PC-9 (cell line): Measurements from ENCODE around the gene PASK. TPM values are rescaled to one million over a fixed set of nuclear protein-coding genes. Genes with fewer than 3 reads are reported as not detected.

Experiments
- BruUV-seq: library from RNA; stranded (reverse); fragments of 400-500 nt; replicated peaks from 2 replicates; lab custom pipeline; 2021; lab: Mats Ljungman, UMichigan
- CTCF ChIA-PET: fragments of 300-600 bp; sonication (Branson Sonifier 250); formaldehyde crosslinking; loops from one replicate; lab custom pipeline; 2022; ENCODE audit warnings: antibody characterized with exemption; lab: Charles Lee
- POLR2A ChIA-PET: fragments of 300-600 bp; sonication (Branson Sonifier 250); formaldehyde crosslinking; loops from one replicate; lab custom pipeline; 2022; ENCODE audit warnings: antibody characterized with exemption; ENCODE audit not compliant: unreplicated experiment; lab: Charles Lee
- DNase-seq, 2 experiments: peaks; one replicate each; pipeline versions ENCODE4 v3.0.0 to v3.0.0-alpha.2; 2015 to 2022; ENCODE audit warnings: mixed read lengths in 1 of 2
- H2AFZ ChIP-seq: fragments of 200-600 bp; sonication (generic); 2 replicates; pipeline ENCODE4 v1.8.1; 2017; ENCODE audit warnings: antibody characterized with exemption
- H3F3A ChIP-seq: fragments of 200-600 bp; sonication (generic); 2 replicates; pipeline ENCODE4 v1.8.1; 2017; ENCODE audit warnings: antibody characterized with exemption, mild to moderate bottlenecking, low read depth; ENCODE audit not compliant: insufficient read depth
- H3K27ac ChIP-seq: fragments of 200-600 bp; sonication (generic); 2 replicates; pipeline ENCODE4 v1.6.1; 2016; ENCODE audit warnings: mixed run types
- H3K27me3 ChIP-seq: fragments of 200-600 bp; sonication (generic); 2 replicates; pipeline ENCODE4 v1.6.1; 2016; ENCODE audit warnings: low read depth, mixed run types; ENCODE audit not compliant: insufficient read depth
- H3K36me3 ChIP-seq: fragments of 200-600 bp; sonication (generic); 2 replicates; pipeline ENCODE4 v1.6.1; 2016; ENCODE audit warnings: low read depth, mixed run types
- H3K4me1 ChIP-seq: fragments of 200-600 bp; sonication (generic); replicated peaks from 2 replicates; pipeline ENCODE4 v1.6.1; 2016; ENCODE audit warnings: mixed run types; ENCODE audit not compliant: insufficient read depth
- H3K4me2 ChIP-seq: fragments of 200-600 bp; sonication (generic); 2 replicates; pipeline ENCODE4 v1.6.1; 2017; ENCODE audit warnings: mixed run types
- H3K4me3 ChIP-seq: fragments of 200-600 bp; sonication (generic); 2 replicates; pipeline ENCODE4 v1.6.1; 2016; ENCODE audit warnings: mixed run types
- H3K79me2 ChIP-seq: fragments of 200-600 bp; sonication (generic); 2 replicates; pipeline ENCODE4 v1.6.1; 2017; ENCODE audit warnings: low read depth, mixed run types
- H3K9me2 ChIP-seq: fragments of 200-600 bp; sonication (generic); 2 replicates; pipeline ENCODE4 v1.8.1; 2017; ENCODE audit warnings: mild to moderate bottlenecking; ENCODE audit not compliant: insufficient read depth
- H3K9me3 ChIP-seq: fragments of 200-600 bp; sonication (generic); 2 replicates; pipeline ENCODE4 v1.8.1; 2016; ENCODE audit warnings: low read depth; ENCODE audit not compliant: insufficient read depth
- H4K20me1 ChIP-seq: fragments of 200-600 bp; sonication (generic); 2 replicates; pipeline ENCODE4 v1.8.1; 2017; ENCODE audit not compliant: insufficient read depth
- CTCF ChIP-seq: fragments of 200-600 bp; sonication (generic); conservative IDR thresholded peaks from 2 replicates; pipeline ENCODE4 v1.6.1; 2017; ENCODE audit warnings: mixed run types, antibody characterized with exemption, mild to moderate bottlenecking, moderate library complexity
- EZH2 ChIP-seq: fragments of 200-600 bp; sonication (generic); IDR thresholded peaks from 2 replicates; pipeline ENCODE4 v1.8.0; 2017; ENCODE audit warnings: antibody characterized with exemption, low read depth
- intact Hi-C: fragments of 100-400 bp; cut with micrococcal nuclease; formaldehyde crosslinking; loops from one replicate; pipeline ENCODE4 v1.10.0; 2022; ENCODE audit not compliant: unreplicated experiment
- total RNA-seq: library from RNA; stranded (reverse); gene quantifications from 2 replicates; pipeline ENCODE4 v1.2.3, GENCODE V29; 2021

Gene PASK
- total RNA-seq, 1 experiment from 2014 or later, result 77.5 TPM

- no peaks in the 10 kb centered on the region for H3K79me2 ChIP-seq
- no peaks in the 10 kb centered on the region for H3K4me1 ChIP-seq
- no peaks in the 10 kb centered on the region for H4K20me1 ChIP-seq
- BruUV-seq, result no TSS peak
- DNase-seq, result no peak
- no peak overlapping the region for H3K4me2 ChIP-seq
- no peaks in the 10 kb centered on the region for H3F3A ChIP-seq
- no peaks in the 10 kb centered on the region for H3K27me3 ChIP-seq
- H3K27ac ChIP-seq, result no peak overlapping the region
- H2AFZ ChIP-seq, result no peak overlapping the region
- ChIA-PET POLR2A (no interaction called here), CTCF (no interaction called here)
- TF ChIP-seq CTCF (no peak), EZH2 (no peak)
- H3K9me2 ChIP-seq, result no peaks in the 10 kb centered on the region
- no peak overlapping the region for H3K4me3 ChIP-seq
- intact Hi-C loops, result no loop called here
- peaks cover 1% of the 10 kb centered on the region; the same call in 1 of the 2 replicates for H3K36me3 ChIP-seq
- H3K9me3 ChIP-seq, result no peaks in the 10 kb centered on the region
Measured at GRCh38 chr2:241115361-241115760, 33.9 kb downstream of the PASK start.

- H3K36me3 ChIP-seq, result no peaks in the 10 kb centered on the region
Measured at GRCh38 chr2:241114836-241115235, 34.4 kb downstream of the PASK start.

GRCh38 chr2:241112592-241112991 lies 36.7 kb downstream of the PASK start:
- Histone ChIP-seq H3K79me2 (no peaks in the 10 kb centered on the region), H2AFZ (no peak overlapping the region), H3K27me3 (no peaks in the 10 kb centered on the region), H3K36me3 (no peaks in the 10 kb centered on the region), H3K9me3 (no peaks in the 10 kb centered on the region), H3F3A (no peaks in the 10 kb centered on the region), H4K20me1 (no peaks in the 10 kb centered on the region), H3K4me2 (no peak overlapping the region), H3K9me2 (no peaks in the 10 kb centered on the region), H3K4me1 (no peaks in the 10 kb centered on the region), H3K4me3 (no peak overlapping the region), H3K27ac (no peak overlapping the region)
- no TSS peak for BruUV-seq
- ChIA-PET CTCF (no interaction called here), POLR2A (no interaction called here)
- DNase-seq, result no peak
- intact Hi-C loops, result no loop called here
- TF ChIP-seq CTCF (no peak), EZH2 (no peak)

More at GRCh38 chr2:241114836-241115235, 34.4 kb downstream of the PASK start:
- Histone ChIP-seq H3K27me3 (no peaks in the 10 kb centered on the region), H3F3A (no peaks in the 10 kb centered on the region), H3K27ac (no peak overlapping the region), H2AFZ (no peak overlapping the region), H3K4me2 (no peak overlapping the region), H4K20me1 (no peaks in the 10 kb centered on the region), H3K4me3 (no peak overlapping the region), H3K79me2 (no peaks in the 10 kb centered on the region), H3K9me3 (no peaks in the 10 kb centered on the region), H3K4me1 (no peaks in the 10 kb centered on the region), H3K9me2 (no peaks in the 10 kb centered on the region)
- no peak for DNase-seq
- no TSS peak for BruUV-seq
- TF ChIP-seq CTCF, result no peak
- no peak for TF ChIP-seq EZH2
- intact Hi-C loops, result no loop called here
- CTCF ChIA-PET, result no interaction called here
- POLR2A ChIA-PET, result no interaction called here
